Breast epithelium (tissue), 3 donors: ENCODE measurements around the gene BPHL.

Experiments
- POLR2AphosphoS5 ChIP-seq, 3 donors: sonication (generic); formaldehyde crosslinking; IDR thresholded peaks; one replicate each; pipeline ENCODE4 v1.6.1; 2017; ENCODE audit warnings: antibody characterized with exemption in 3 of 3
- TF ChIP-seq, protein P1 (sequence below), 3 donors: fragments of 450-650 bp; IDR thresholded peaks; one replicate each; pipeline ENCODE4 v1.5.1; 2016 to 2017; ENCODE audit warnings: antibody characterized with exemption in 3 of 3, mild to moderate bottlenecking in 3 of 3, moderate library complexity in 3 of 3

DNA sequence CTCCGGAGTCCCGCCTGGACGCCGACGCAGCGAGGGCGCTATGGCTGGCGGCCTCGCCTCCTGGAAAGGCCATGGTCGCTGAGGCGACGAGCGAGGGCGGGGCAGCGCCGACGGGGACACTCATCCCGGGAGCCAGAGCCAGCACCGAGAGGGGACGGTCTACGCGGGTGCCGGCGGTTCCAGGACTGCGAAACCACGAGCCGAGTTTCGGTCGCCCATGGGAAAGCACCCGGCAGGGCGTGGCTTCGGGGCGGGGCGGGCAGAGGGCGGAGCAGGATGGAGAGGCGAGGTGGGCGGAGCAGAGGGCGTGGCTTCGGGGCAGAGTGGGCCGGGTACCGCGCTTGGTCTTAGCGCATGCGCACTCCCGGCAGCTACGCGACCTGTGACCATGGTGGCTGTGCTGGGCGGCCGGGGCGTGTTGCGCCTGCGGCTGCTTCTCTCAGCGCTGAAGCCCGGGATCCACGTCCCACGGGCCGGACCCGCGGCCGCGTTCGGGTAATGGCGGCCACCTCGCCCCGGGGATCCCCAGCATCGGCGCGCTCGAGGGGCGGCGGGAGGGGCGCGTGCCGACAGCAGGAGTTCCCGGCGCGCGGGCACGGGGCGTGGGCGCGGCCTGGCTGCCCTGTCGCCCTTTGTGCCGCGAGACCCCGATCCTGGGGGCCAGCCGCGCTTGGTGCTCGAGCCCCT lies at the start of gene BPHL:
- TF ChIP-seq, protein P1, sequence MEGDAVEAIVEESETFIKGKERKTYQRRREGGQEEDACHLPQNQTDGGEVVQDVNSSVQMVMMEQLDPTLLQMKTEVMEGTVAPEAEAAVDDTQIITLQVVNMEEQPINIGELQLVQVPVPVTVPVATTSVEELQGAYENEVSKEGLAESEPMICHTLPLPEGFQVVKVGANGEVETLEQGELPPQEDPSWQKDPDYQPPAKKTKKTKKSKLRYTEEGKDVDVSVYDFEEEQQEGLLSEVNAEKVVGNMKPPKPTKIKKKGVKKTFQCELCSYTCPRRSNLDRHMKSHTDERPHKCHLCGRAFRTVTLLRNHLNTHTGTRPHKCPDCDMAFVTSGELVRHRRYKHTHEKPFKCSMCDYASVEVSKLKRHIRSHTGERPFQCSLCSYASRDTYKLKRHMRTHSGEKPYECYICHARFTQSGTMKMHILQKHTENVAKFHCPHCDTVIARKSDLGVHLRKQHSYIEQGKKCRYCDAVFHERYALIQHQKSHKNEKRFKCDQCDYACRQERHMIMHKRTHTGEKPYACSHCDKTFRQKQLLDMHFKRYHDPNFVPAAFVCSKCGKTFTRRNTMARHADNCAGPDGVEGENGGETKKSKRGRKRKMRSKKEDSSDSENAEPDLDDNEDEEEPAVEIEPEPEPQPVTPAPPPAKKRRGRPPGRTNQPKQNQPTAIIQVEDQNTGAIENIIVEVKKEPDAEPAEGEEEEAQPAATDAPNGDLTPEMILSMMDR (IDR thresholded peaks at IDR 0.05) = no peak
- peak; percentile 70 to 89 (median 81) for TF ChIP-seq POLR2AphosphoS5 (IDR thresholded peaks at IDR 0.05)
